DOHH2 (cell line): ENCODE results near the gene SCN4A.

Experiments used
- H3F3A ChIP-seq: fragments of 200-600 bp; sonication (generic), shearing (Covaris generic); 2 replicates; pipeline ENCODE4 v1.6.0; 2016; ENCODE audit warnings: antibody characterized with exemption, mild to moderate bottlenecking; ENCODE audit not compliant: control insufficient read depth, insufficient read depth
- H3K27ac ChIP-seq: fragments of 200-600 bp; sonication (generic); 2 replicates; pipeline ENCODE4 v1.5.1; 2014; ENCODE audit warnings: low read depth, mild to moderate bottlenecking, low read length, moderate library complexity
- H3K27me3 ChIP-seq: fragments of 200-600 bp; sonication (generic); 2 replicates; pipeline ENCODE4 v1.6.1; 2014; ENCODE audit warnings: mild to moderate bottlenecking, low read length, mixed read lengths; ENCODE audit not compliant: control insufficient read depth
- H3K36me3 ChIP-seq: fragments of 200-600 bp; sonication (generic); 2 replicates; pipeline ENCODE4 v1.6.1; 2014; ENCODE audit warnings: mild to moderate bottlenecking, low read length, moderate library complexity, mixed read lengths; ENCODE audit not compliant: control insufficient read depth
- H3K4me1 ChIP-seq: fragments of 200-600 bp; sonication (generic); 2 replicates; pipeline ENCODE4 v1.6.1; 2014; ENCODE audit warnings: mild to moderate bottlenecking, low read length, mixed read lengths; ENCODE audit not compliant: control insufficient read depth
- H3K4me2 ChIP-seq: fragments of 200-600 bp; sonication (generic); 2 replicates; pipeline ENCODE4 v1.6.0; 2014; ENCODE audit warnings: mild to moderate bottlenecking, low read length, moderate library complexity
- H3K4me3 ChIP-seq: fragments of 200-600 bp; sonication (generic); 2 replicates; pipeline ENCODE4 v1.5.1; 2014; ENCODE audit warnings: mild to moderate bottlenecking, low read length, mixed read lengths
- H3K79me2 ChIP-seq: fragments of 200-600 bp; sonication (generic); 2 replicates; pipeline ENCODE4 v1.6.1; 2014; ENCODE audit warnings: mild to moderate bottlenecking, low read length, mixed read lengths; ENCODE audit not compliant: control insufficient read depth
- H3K9me2 ChIP-seq: fragments of 200-600 bp; sonication (generic); replicated peaks from 2 replicates; pipeline ENCODE4 v1.6.1; 2014; ENCODE audit warnings: mild to moderate bottlenecking, low read length, mixed read lengths; ENCODE audit not compliant: control insufficient read depth
- H3K9me3 ChIP-seq: fragments of 200-600 bp; sonication (generic); 2 replicates; pipeline ENCODE4 v1.6.1; 2014; ENCODE audit warnings: antibody characterized with exemption, low read length, mixed read lengths; ENCODE audit not compliant: control insufficient read depth, insufficient read depth
- H4K20me1 ChIP-seq: fragments of 200-600 bp; sonication (generic); 2 replicates; pipeline ENCODE4 v1.6.0; 2014; ENCODE audit warnings: low read depth, mild to moderate bottlenecking, antibody characterized with exemption, low read length, moderate library complexity; ENCODE audit not compliant: control insufficient read depth, insufficient read depth
- CTCF ChIP-seq: fragments of 200-600 bp; sonication (generic); IDR thresholded peaks from one replicate; pipeline ENCODE4 v1.5.1; 2014; ENCODE audit warnings: antibody characterized with exemption, mild to moderate bottlenecking, low read depth, low read length; ENCODE audit not compliant: poor library complexity, severe bottlenecking
- EZH2phosphoT487 ChIP-seq: fragments of 200-600 bp; sonication (generic); IDR thresholded peaks from 2 replicates; pipeline ENCODE4 v1.6.1; 2017; ENCODE audit warnings: borderline replicate concordance, mild to moderate bottlenecking, antibody characterized with exemption, low read length, moderate library complexity, mixed read lengths

Gene SCN4A

GRCh38 chr17:64009571-64010402, 37.1 kb upstream of the SCN4A start:
- H3K27me3 ChIP-seq = no peaks in the 10 kb centered on the region

DNA sequence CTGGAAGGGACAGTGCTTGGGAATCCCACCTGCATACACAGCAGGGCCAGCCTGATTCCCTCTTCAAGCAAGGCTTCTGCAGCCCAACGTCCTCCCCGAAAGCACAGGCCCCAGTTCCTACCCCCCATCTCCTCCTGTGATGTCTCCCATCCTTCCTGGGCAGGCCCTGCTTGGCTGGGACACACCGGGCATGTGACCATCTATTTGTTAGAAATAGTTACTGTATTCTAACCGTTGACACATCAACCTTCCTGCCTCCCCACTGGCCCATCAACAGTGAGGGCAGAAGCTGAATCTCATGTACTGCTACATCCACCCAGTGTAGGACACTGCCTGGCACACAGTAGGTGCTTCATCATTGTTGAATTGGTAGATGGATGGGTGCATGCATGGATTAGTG, 36.1 kb upstream of the SCN4A start:
- 0 out of 2 replicates have a peak, but pooled peaks cover 4% of the 10 kb centered on the region for H4K20me1 ChIP-seq
- TF ChIP-seq EZH2phosphoT487 = no peak
- no peak for TF ChIP-seq CTCF
- H3K9me3 ChIP-seq = no peaks in the 10 kb centered on the region
- H3K4me3 ChIP-seq = no peak overlapping the region
- no peaks in the 10 kb centered on the region for H3F3A ChIP-seq
- peaks cover 18% of the 10 kb centered on the region for H3K79me2 ChIP-seq
- no peak overlapping the region for H3K4me2 ChIP-seq
- H3K27ac ChIP-seq = no peak overlapping the region
- peaks cover 7% of the 10 kb centered on the region; the same call in 1 of the 2 replicates for H3K36me3 ChIP-seq
- H3K27me3 ChIP-seq = no peaks in the 10 kb centered on the region
- H3K9me2 ChIP-seq = no peaks in the 10 kb centered on the region
- H3K4me1 ChIP-seq = peaks cover 9% of the 10 kb centered on the region

More at GRCh38 chr17:64009571-64010402, 37.1 kb upstream of the SCN4A start:
- Histone ChIP-seq H3K9me2 (no peaks in the 10 kb centered on the region), H3K27ac (no peak overlapping the region), H4K20me1 (0 out of 2 replicates have a peak, but pooled peaks cover 4% of the 10 kb centered on the region), H3K4me3 (no peak overlapping the region), H3K4me2 (no peak overlapping the region), H3K79me2 (peaks cover 18% of the 10 kb centered on the region), H3K36me3 (peaks cover 3% of the 10 kb centered on the region; the same call in 1 of the 2 replicates), H3F3A (no peaks in the 10 kb centered on the region), H3K4me1 (peaks cover 15% of the 10 kb centered on the region), H3K9me3 (no peaks in the 10 kb centered on the region)
- TF ChIP-seq EZH2phosphoT487 (no peak), CTCF (no peak)

GRCh38 chr17:64008346-64008745, 35.6 kb upstream of the SCN4A start:
- no peak overlapping the region for H3K4me3 ChIP-seq
- no peaks in the 10 kb centered on the region for H3K9me2 ChIP-seq
- H4K20me1 ChIP-seq = 0 out of 2 replicates have a peak, but pooled peaks cover 4% of the 10 kb centered on the region
- no peaks in the 10 kb centered on the region for H3K9me3 ChIP-seq
- H3K36me3 ChIP-seq = peaks cover 11% of the 10 kb centered on the region; the same call in 1 of the 2 replicates
- no peaks in the 10 kb centered on the region for H3F3A ChIP-seq
- no peak overlapping the region for H3K27ac ChIP-seq
- H3K4me1 ChIP-seq = peaks cover 7% of the 10 kb centered on the region
- no peaks in the 10 kb centered on the region for H3K27me3 ChIP-seq
- peaks cover 16% of the 10 kb centered on the region for H3K79me2 ChIP-seq
- H3K4me2 ChIP-seq = no peak overlapping the region
- TF ChIP-seq CTCF = no peak
- TF ChIP-seq EZH2phosphoT487 = no peak
